Right lobe of liver (tissue), 4 donors: Measurements from ENCODE around the gene MUSK.

Experiments used
- POLR2A ChIP-seq: fragments of 450-650 bp; IDR thresholded peaks from one replicate; pipeline ENCODE4 v1.6.1; 2017; ENCODE audit warnings: antibody characterized with exemption, mild to moderate bottlenecking
- TF ChIP-seq, protein P1 (sequence below), 4 donors: fragments of 200-600 bp in 3 of 4; fragments of 450-650 bp in 1 of 4; IDR thresholded peaks; one replicate each; pipeline versions ENCODE4 v1.5.1 to v1.8.0; 2016 to 2022; ENCODE audit warnings: antibody characterized with exemption in 4 of 4, mild to moderate bottlenecking in 2 of 4
- donor health status: DM: no; HTN: no; CAD: no.
- donor health status: DM: no; HTN: no; CAD: no.
- donor health status: DM: no; HTN: yes; CAD: no.

DNA sequence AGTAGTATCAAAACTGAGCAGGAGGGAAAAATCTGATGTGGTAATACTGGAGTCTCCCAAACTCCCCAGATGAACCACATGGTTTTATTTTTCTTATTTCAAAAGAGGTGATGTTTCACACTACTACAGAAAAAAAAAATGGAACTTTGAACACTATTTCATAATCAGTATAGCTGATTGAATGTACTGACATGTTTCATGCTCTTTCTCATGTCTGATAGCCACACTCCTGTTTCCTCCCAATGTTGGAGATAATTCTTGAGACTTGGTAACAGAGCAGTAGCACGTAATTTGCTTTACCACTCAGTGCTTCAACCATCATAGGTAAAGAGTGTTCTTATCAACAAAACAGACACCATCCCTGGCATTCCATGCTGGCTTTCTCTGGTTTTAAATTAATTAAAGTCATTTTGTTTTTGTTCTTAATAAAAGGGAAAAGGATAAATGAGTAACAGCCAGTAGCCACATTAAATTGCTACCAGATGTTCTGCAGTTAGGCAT is 85.2 kb downstream of the MUSK start:
- TF ChIP-seq, protein P1, sequence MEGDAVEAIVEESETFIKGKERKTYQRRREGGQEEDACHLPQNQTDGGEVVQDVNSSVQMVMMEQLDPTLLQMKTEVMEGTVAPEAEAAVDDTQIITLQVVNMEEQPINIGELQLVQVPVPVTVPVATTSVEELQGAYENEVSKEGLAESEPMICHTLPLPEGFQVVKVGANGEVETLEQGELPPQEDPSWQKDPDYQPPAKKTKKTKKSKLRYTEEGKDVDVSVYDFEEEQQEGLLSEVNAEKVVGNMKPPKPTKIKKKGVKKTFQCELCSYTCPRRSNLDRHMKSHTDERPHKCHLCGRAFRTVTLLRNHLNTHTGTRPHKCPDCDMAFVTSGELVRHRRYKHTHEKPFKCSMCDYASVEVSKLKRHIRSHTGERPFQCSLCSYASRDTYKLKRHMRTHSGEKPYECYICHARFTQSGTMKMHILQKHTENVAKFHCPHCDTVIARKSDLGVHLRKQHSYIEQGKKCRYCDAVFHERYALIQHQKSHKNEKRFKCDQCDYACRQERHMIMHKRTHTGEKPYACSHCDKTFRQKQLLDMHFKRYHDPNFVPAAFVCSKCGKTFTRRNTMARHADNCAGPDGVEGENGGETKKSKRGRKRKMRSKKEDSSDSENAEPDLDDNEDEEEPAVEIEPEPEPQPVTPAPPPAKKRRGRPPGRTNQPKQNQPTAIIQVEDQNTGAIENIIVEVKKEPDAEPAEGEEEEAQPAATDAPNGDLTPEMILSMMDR (IDR thresholded peaks at IDR 0.05) = no peak
- TF ChIP-seq POLR2A = no peak
